ENCODE data around the gene CNOT4.
"Not testable (repeated sequence)": the region's sequence is repeated elsewhere in the genome, so short reads cannot be mapped to it uniquely, and the experiment has no call there.

CNOT4 gene

GRCh38 chr7:135353832-135354231 is 156.1 kb downstream of the CNOT4 start:
- no peak for DNase-seq

GRCh38 chr7:135352285-135352684 is 157.6 kb downstream of the CNOT4 start:
- no peak for DNase-seq

- DNase-seq: not testable (repeated sequence)
These were observed 158.8 kb downstream of the CNOT4 start for GRCh38 chr7:135351070-135351469.

- no peak for DNase-seq
These were observed 160.2 kb downstream of the CNOT4 start for GRCh38 chr7:135349746-135350145.

GRCh38 chr7:135348493-135348892 is 161.4 kb downstream of the CNOT4 start:
- DNase-seq: no peak

GRCh38 chr7:135343361-135343760 is 166.5 kb downstream of the CNOT4 start:
- no peak for DNase-seq

GRCh38 chr7:135342887-135343286 is 167.0 kb downstream of the CNOT4 start:
- no peak for DNase-seq

GRCh38 chr7:135341049-135341448 is 168.9 kb downstream of the CNOT4 start:
- no peak for DNase-seq

- no peak for DNase-seq
These were observed 171.8 kb downstream of the CNOT4 start for GRCh38 chr7:135337977-135338550.

GRCh38 chr7:135337506-135337905 is 172.4 kb downstream of the CNOT4 start:
- DNase-seq: no peak

GRCh38 chr7:135335628-135336139 is 174.2 kb downstream of the CNOT4 start:
- peak; percentile 54 for DNase-seq

GRCh38 chr7:135334830-135335543 is 174.9 kb downstream of the CNOT4 start:
- DNase-seq: no peak

- no peak for DNase-seq
These were observed 176.0 kb downstream of the CNOT4 start for GRCh38 chr7:135333946-135334345.

GRCh38 chr7:135333200-135333599 is 176.7 kb downstream of the CNOT4 start:
- peak; percentile 8 for DNase-seq

- no peak for DNase-seq
These were observed 179.8 kb downstream of the CNOT4 start for GRCh38 chr7:135330088-135330487.

GRCh38 chr7:135328526-135328925 is 181.4 kb downstream of the CNOT4 start:
- DNase-seq: no peak

GRCh38 chr7:135328053-135328452 is 181.8 kb downstream of the CNOT4 start:
- no peak for DNase-seq

GRCh38 chr7:135327458-135327857 is 182.4 kb downstream of the CNOT4 start:
- no peak for DNase-seq

- DNase-seq: no peak
These were observed 183.1 kb downstream of the CNOT4 start for GRCh38 chr7:135326636-135327280.

- no peak for DNase-seq
These were observed 187.1 kb downstream of the CNOT4 start for GRCh38 chr7:135322571-135323340.

GRCh38 chr7:135321556-135321955 is 188.3 kb downstream of the CNOT4 start:
- no peak for DNase-seq

GRCh38 chr7:135320953-135321352 is 188.9 kb downstream of the CNOT4 start:
- DNase-seq: not testable (repeated sequence)

- no peak for DNase-seq
These were observed 189.6 kb downstream of the CNOT4 start for GRCh38 chr7:135320268-135320667.

Data from stimulated activated CD4-positive, alpha-beta T cell treated with anti-CD3 and anti-CD28 coated beads, Interleukin-1b, Interleukin-23, amount 100 ng/mL, for 48 hours (primary cell).